Activated naive CD4-positive, alpha-beta T cell treated with anti-CD3 and anti-CD28 coated beads, Interleukin-2, amount 10 ng/mL, durations not matched to agents 7 days and 5 days (primary cell): Measurements from ENCODE around the gene CLEC5A.
"Not testable (repeated sequence)": the region's sequence is repeated elsewhere in the genome, so short reads cannot be mapped to it uniquely, and the experiment has no call there.

Source experiments
- CTCF ChIA-PET: fragments of 350-600 bp; sonication (Branson Sonifier 250); formaldehyde crosslinking; loops from one replicate; lab custom pipeline; 2021; ENCODE audit warnings: antibody characterized with exemption; lab: Charles Lee
- DNase-seq: peaks from one replicate; pipeline ENCODE4 v3.0.0-alpha.2; 2020
- H3K27ac Mint-ChIP-seq: one replicate; pipeline ENCODE4 v1.8.0; 2021; ENCODE audit warnings: mild to moderate bottlenecking, moderate library complexity, mixed read lengths
- H3K27me3 Mint-ChIP-seq: one replicate; pipeline ENCODE4 v1.8.0; 2021; ENCODE audit warnings: mild to moderate bottlenecking, mixed read lengths
- H3K36me3 Mint-ChIP-seq: one replicate; pipeline ENCODE4 v1.8.0; 2021; ENCODE audit warnings: mixed read lengths
- H3K4me1 Mint-ChIP-seq: one replicate; pipeline ENCODE4 v1.8.0; 2021; ENCODE audit warnings: mixed read lengths
- H3K4me3 Mint-ChIP-seq: one replicate; pipeline ENCODE4 v1.8.0; 2021; ENCODE audit warnings: mild to moderate bottlenecking, moderate library complexity, mixed read lengths
- H3K9me3 Mint-ChIP-seq: one replicate; pipeline ENCODE4 v1.8.0; 2021; ENCODE audit warnings: mixed read lengths

The CLEC5A gene

DNA sequence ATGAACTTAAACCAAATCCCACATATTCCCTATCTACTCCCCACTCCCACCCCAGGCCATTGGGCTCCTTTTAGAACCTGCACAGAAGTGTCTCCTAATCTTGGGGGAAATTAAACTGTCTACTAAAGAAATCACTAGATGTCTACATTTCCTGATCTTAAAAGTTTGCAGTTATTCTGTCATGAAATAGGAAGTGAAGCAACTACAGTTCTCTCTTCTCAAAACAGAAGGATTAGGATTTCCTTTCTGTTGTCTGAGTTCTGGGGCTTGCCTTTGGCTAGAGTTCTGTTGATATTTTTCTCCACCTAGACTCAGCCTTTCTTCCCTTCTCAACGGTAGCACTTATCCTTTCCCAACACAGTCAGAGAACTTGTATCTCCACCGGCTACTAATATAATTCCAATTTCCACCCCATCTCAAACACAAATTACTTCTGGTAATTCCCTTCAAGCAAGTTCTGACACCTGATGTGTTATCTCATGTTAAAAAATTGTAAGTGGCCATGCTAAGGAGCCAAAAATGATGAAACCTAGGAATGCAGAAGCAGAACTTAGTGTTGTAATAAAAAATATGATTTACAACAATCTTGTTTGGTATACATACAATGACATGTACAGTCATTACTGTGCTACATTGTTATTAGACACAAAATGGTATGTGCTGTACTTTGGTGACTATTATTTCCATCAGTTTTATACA lies 18.5 kb downstream of the CLEC5A start:
- Mint-ChIP-seq H3K27ac (no peak overlapping the region), H3K4me3 (no peak overlapping the region), H3K27me3 (no peaks in the 10 kb centered on the region), H3K4me1 (no peaks in the 10 kb centered on the region), H3K36me3 (no peaks in the 10 kb centered on the region), H3K9me3 (no peaks in the 10 kb centered on the region)
- CTCF ChIA-PET, result no interaction called here
- no peak for DNase-seq

DNA sequence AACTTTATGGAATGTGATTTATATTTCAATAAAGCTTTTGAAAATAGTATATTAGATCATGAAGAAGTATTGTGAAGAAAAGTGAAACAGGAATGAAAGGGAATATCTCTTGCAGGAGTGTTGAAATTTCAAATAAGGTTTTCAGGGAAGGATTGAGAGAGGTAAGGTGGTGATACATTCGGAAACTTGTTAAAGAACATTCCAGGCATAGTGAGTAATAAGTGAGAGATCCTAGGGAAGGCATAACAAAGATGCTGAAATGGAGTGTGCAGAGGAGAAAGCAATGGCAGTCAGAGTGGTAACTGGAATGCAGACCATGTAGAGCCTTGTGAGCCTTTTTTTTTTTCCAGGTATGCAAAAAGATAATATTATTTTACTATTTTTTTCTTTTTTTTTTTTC lies 26.5 kb downstream of the CLEC5A start:
- no peaks in the 10 kb centered on the region for H3K27me3 Mint-ChIP-seq
- H3K27ac Mint-ChIP-seq, result no peak overlapping the region
- H3K4me1 Mint-ChIP-seq, result no peaks in the 10 kb centered on the region
- no peaks in the 10 kb centered on the region for H3K36me3 Mint-ChIP-seq
- no peak overlapping the region for H3K4me3 Mint-ChIP-seq
- no peaks in the 10 kb centered on the region for H3K9me3 Mint-ChIP-seq
- CTCF ChIA-PET, result interaction anchor here (1.3 kb wide), 1 partner anchor 56 kb away, joined by 3 read pairs; no protein-coding TSS in a partner anchor
- DNase-seq, result no peak

DNA sequence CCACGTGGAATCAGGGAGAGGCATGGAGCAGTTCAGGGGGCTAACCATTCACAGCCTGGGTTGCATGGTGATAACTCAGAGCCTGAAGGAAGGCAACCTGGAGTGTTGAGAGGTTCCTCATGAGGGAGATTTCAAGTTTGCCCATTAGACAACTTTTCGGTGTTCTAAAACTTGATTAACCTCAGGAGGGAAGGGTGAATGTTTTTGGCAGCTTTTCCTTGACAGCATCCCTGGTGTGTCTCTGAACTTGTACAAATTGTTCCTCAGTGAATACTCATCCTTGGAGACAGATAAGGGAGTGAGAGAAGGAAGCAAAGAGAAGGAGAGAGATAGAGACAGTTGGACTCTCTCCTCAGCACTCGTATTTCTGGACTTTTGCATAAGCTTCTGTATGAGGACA lies 30.7 kb downstream of the CLEC5A start, which contains the start of gene OR9A4:
TSS of gene OR9A4 (plus strand) at position 301 of the 400 bp plus-strand sequence. CDS start 2,477 bp downstream, outside the sequence.
- Mint-ChIP-seq H3K4me1 (no peaks in the 10 kb centered on the region), H3K4me3 (no peak within 1 kb of the TSS), H3K27me3 (no peaks in the 10 kb centered on the region), H3K9me3 (no peaks in the 10 kb centered on the region), H3K36me3 (no peaks in the 10 kb centered on the region), H3K27ac (no peak within 1 kb of the TSS)
- no peak for DNase-seq
- CTCF ChIA-PET, result no interaction called here

DNA sequence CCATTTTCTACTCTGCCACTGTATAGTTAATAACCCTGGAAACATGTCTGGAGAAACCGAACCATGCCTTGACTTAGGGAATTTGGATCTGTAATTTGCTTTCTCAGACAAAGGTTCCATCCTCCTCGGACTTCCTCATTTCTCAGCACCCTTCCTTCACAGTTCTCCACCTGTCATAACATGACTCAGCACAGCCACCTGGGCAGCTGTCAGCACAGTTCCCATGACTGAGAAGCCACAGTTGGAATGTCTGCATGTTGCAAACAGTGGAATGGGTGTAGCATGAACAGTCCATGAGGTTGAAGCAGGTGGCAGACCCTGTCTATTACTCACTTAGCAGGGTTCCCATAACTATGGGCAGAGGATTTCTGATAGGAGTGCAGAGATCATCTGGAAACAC lies 31.2 kb downstream of the CLEC5A start:
- no peak overlapping the region for H3K4me3 Mint-ChIP-seq
- no peaks in the 10 kb centered on the region for H3K27me3 Mint-ChIP-seq
- CTCF ChIA-PET, result no interaction called here
- no peaks in the 10 kb centered on the region for H3K9me3 Mint-ChIP-seq
- no peaks in the 10 kb centered on the region for H3K4me1 Mint-ChIP-seq
- H3K27ac Mint-ChIP-seq, result no peak overlapping the region
- H3K36me3 Mint-ChIP-seq, result no peaks in the 10 kb centered on the region
- DNase-seq, result no peak

DNA sequence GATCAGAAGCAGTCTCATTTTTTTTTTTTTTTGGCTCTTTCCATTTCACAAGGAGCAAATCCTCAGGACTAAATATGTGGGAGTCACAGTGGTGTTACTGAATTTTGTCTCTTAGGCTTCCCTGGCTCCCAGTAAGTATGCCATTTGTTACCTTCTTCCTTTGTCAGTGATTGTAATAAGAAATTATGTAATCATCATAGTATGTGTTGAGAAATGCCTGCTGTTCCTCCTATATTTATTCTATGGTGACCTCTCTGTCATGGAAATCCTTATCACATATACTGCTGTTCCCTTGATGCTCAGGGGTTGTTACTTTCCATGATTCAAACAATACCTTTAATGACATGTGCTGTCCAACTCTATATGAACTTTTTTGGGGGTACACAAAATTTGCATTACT lies 35.4 kb downstream of the CLEC5A start:
- no peak overlapping the region for H3K4me3 Mint-ChIP-seq

GRCh38 chr7:141906285-141906684 lies 40.5 kb downstream of the CLEC5A start:
- peaks cover 8% of the 10 kb centered on the region for H3K27me3 Mint-ChIP-seq
- no peak overlapping the region for H3K4me3 Mint-ChIP-seq
- CTCF ChIA-PET, result no interaction called here
- no peaks in the 10 kb centered on the region for H3K9me3 Mint-ChIP-seq
- H3K36me3 Mint-ChIP-seq, result no peaks in the 10 kb centered on the region
- no peak for DNase-seq
- H3K4me1 Mint-ChIP-seq, result no peaks in the 10 kb centered on the region
- no peak overlapping the region for H3K27ac Mint-ChIP-seq

More for the DNA sequence above, 35.4 kb downstream of the CLEC5A start:
- Mint-ChIP-seq H3K9me3 (no peaks in the 10 kb centered on the region), H3K4me1 (no peaks in the 10 kb centered on the region), H3K27me3 (peaks cover 5% of the 10 kb centered on the region), H3K36me3 (no peaks in the 10 kb centered on the region), H3K27ac (no peak overlapping the region)
- CTCF ChIA-PET, result no interaction called here
- no peak for DNase-seq

DNA sequence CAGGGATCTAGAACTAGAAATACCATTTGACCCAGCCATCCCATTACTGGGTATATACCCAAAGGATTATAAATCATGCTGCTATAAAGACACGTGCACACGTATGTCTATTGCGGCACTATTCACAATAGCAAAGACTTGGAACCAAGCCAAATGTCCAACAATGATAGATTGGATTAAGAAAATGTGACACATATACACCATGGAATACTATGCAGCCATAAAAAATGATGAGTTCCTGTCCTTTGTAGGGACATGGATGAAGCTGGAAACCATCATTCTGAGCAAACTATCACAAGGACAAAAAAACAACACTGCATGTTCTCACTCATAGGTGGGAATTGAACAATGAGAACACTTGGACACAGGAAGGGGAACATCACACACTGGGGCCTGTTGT lies 47.4 kb downstream of the CLEC5A start:
- H3K27me3 Mint-ChIP-seq, H3K27ac Mint-ChIP-seq, DNase-seq, H3K36me3 Mint-ChIP-seq, H3K9me3 Mint-ChIP-seq, H3K4me1 Mint-ChIP-seq, H3K4me3 Mint-ChIP-seq, CTCF ChIA-PET: not testable (repeated sequence)

DNA sequence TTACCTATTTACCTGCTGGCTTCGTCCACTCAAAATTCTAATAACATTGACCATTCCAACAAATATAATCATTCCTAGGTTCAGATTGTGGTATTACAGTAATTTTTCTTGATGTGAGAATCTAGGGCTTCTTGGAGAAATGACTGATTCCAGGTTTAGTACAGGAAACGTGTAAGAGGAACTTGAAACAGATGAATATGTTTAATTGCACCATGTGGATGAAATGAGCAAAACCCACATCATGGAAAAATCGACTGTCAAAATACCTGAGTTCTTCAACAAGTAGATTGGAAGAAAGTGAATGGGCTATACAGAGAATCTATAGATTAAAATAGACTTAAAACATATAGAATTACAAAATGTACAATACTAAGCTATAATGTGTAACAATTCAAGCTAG lies 55.4 kb downstream of the CLEC5A start:
- Mint-ChIP-seq H3K27ac (no peak overlapping the region), H3K27me3 (no peaks in the 10 kb centered on the region), H3K4me1 (no peaks in the 10 kb centered on the region), H3K36me3 (no peaks in the 10 kb centered on the region), H3K4me3 (no peak overlapping the region), H3K9me3 (peaks cover 1% of the 10 kb centered on the region)
- no peak for DNase-seq
- CTCF ChIA-PET, result no interaction called here

DNA sequence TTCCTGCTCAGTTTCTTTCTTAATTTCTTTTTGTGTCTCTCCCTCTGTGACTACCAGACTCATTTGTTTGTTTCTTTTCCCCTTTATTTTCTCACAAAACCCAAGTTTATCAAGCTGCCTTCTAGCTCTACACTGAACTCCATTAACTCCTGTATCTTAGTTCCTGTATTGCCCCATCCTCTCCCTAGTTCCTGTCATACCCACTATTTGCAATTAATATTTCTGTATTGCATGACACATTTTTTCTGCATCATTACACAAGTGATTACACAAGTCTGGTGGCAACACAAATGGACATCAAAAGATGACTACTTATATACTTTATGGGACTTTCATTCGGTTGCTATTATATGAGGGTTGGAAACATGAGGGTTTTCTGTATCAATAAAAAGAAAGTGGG lies 57.5 kb downstream of the CLEC5A start:
- CTCF ChIA-PET, result no interaction called here
- Mint-ChIP-seq H3K4me3 (no peak overlapping the region), H3K4me1 (no peaks in the 10 kb centered on the region), H3K36me3 (no peaks in the 10 kb centered on the region), H3K27ac (no peak overlapping the region), H3K27me3 (no peaks in the 10 kb centered on the region), H3K9me3 (peaks cover 1% of the 10 kb centered on the region)
- no peak for DNase-seq

- no peak for DNase-seq
- Mint-ChIP-seq H3K36me3 (no peaks in the 10 kb centered on the region), H3K27ac (no peak overlapping the region), H3K4me1 (no peaks in the 10 kb centered on the region), H3K9me3 (peaks cover 4% of the 10 kb centered on the region), H3K27me3 (no peaks in the 10 kb centered on the region), H3K4me3 (no peak overlapping the region)
- CTCF ChIA-PET, result no interaction called here
Observed at GRCh38 chr7:141884539-141885225, 62.1 kb downstream of the CLEC5A start.

DNA sequence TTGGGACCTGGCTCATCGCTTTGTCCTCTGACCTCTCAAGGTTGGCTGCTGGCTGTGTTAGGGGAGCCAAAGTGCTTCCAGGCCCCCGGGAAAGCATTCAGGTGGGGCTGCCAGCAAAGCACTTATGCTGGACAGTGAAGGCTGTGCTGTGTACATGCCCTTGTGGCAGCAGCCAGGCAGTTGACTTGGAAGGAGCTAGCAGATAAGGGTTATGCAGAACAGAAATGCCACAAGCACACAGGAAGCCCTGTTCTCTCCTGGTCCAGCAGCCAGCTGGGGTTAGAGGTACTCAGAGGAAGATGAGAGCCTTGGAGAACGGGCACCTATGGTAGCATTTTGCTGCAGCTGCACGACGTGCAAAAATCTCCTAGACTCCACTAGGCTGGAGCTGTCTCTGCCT lies 65.8 kb downstream of the CLEC5A start:
- CTCF ChIA-PET, result no interaction called here
- no peaks in the 10 kb centered on the region for H3K36me3 Mint-ChIP-seq
- H3K27me3 Mint-ChIP-seq, result no peaks in the 10 kb centered on the region
- H3K4me3 Mint-ChIP-seq, result no peak overlapping the region
- H3K9me3 Mint-ChIP-seq, result peaks cover 2% of the 10 kb centered on the region
- H3K27ac Mint-ChIP-seq, result no peak overlapping the region
- no peak for DNase-seq
- H3K4me1 Mint-ChIP-seq, result no peaks in the 10 kb centered on the region

GRCh38 chr7:141877365-141877764 lies 69.4 kb downstream of the CLEC5A start:
- CTCF ChIA-PET, result no interaction called here
- Mint-ChIP-seq H3K9me3 (no peaks in the 10 kb centered on the region), H3K27me3 (no peaks in the 10 kb centered on the region), H3K4me3 (no peak overlapping the region), H3K36me3 (no peaks in the 10 kb centered on the region), H3K27ac (no peak overlapping the region), H3K4me1 (no peaks in the 10 kb centered on the region)
- DNase-seq, result no peak
